Activated CD8-positive, alpha-beta memory T cell treated with anti-CD3 and anti-CD28 coated beads, Interleukin-2, amount 10 ng/mL, durations not matched to agents 7 days and 5 days (primary cell): ENCODE data around the gene CEP55. TPM values are rescaled to one million over a fixed set of nuclear protein-coding genes. Genes with fewer than 3 reads are reported as not detected.

Experiments
- total RNA-seq, 2 experiments: library from RNA; stranded (reverse); gene quantifications; one replicate each; pipeline ENCODE4 v1.2.3, GENCODE V29; 2021

The CEP55 gene
- total RNA-seq, 2 experiments from 2014 or later, result 75.6 to 79.3 TPM

Other genes starting within 250 kb of the CEP55 start
- 1 to 10 TPM; 5.5 to 6.6 TPM for gene MYOF, start 14.3 kb upstream of the CEP55 start, total RNA-seq
- gene FFAR4, start 70.1 kb downstream of the CEP55 start, total RNA-seq, result not detected
- gene RBP4, start 104.6 kb downstream of the CEP55 start, total RNA-seq, result not detected
- gene PDE6C, start 115.9 kb downstream of the CEP55 start, total RNA-seq, result not detected
- 10 to 100 TPM; 12.5 to 12.8 TPM for gene FRA10AC1, start 206.0 kb downstream of the CEP55 start, total RNA-seq